GM18951 (cell line): Measurements from ENCODE around the gene TSPAN5.
"Not testable (repeated sequence)": the region's sequence is repeated elsewhere in the genome, so short reads cannot be mapped to it uniquely, and the experiment has no call there.

ENCODE experiments used
- POLR2A ChIP-seq: IDR thresholded peaks from 4 replicates; pipeline ENCODE4 v1.6.1; 2011; ENCODE audit warnings: mild to moderate bottlenecking; ENCODE audit not compliant: insufficient read length, insufficient read depth; ENCODE audit errors: extremely low read depth
- in situ Hi-C: fragments of 300-500 bp; cut with MboI; formaldehyde crosslinking; loops from one replicate; pipeline ENCODE4 v1.12.0; 2022; ENCODE audit warnings: low sequenced_read_pairs, mixed read lengths, inconsistent platforms; ENCODE audit not compliant: unreplicated experiment

TSPAN5 gene

GRCh38 chr4:98469771-98470170 lies 188.6 kb downstream of the TSPAN5 start:
- TF ChIP-seq POLR2A: no peak
- in situ Hi-C loops: no loop called here

- TF ChIP-seq POLR2A: no peak
- in situ Hi-C loops: no loop called here
Measured at GRCh38 chr4:98468709-98469108, 189.7 kb downstream of the TSPAN5 start.

GRCh38 chr4:98467627-98468072 lies 190.8 kb downstream of the TSPAN5 start:
- no peak for TF ChIP-seq POLR2A
- in situ Hi-C loops: no loop called here

DNA sequence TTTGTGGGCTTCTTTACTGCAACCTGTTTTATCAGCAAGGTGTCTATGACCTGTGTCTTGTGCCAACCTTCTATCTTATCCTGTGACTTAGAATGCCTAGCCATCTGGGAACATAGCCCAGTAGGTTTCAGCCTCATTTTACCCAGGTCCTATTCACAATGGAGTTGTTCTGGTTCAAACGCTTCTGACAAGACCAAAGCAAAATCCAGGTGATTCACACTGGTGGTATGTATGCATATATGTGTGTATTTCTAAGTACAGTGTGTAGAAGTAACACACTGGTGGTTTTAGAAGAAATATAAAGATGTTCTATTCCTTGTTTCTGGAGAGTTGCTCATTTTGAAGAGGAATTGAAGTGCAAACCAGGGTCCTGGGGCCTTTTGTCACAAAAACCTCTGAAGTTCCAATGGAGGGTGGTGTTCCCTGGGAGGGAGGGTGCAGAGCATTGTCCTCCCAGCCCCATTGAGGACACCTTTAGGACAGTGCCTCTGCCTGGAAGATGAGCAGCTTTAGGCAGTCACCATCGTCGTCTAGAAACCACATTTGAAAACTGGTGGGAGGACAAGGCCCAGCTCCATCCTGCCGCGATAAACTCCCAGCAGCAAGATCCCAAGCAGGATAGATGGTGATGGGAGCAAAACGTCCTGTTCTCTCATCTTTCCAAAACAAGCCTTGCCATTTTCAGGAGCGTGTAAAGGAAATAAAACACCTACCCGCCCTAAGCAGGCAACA lies 191.4 kb downstream of the TSPAN5 start:
- no peak for TF ChIP-seq POLR2A
- in situ Hi-C loops: no loop called here

DNA sequence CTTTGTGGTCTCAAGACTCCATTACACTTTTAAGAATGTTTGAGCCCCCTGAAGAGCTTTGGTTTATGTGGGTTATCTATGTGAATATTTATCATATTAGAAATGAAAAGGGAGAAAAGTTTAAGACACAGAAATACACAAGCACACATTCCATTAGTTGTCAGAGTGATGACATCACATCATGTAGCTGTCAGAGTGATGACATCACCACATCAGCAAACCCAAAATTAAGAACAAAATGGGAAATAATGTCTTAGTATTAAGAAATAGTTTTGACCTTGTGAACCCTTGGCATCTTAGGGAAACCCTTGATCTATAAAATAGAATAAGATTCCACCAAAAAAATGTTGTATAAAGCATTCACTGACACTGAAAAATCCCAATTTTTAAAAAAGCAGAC lies 195.9 kb downstream of the TSPAN5 start:
- in situ Hi-C loops: no loop called here
- TF ChIP-seq POLR2A: no peak

GRCh38 chr4:98461121-98461865 lies 197.1 kb downstream of the TSPAN5 start:
- in situ Hi-C loops: not testable (repeated sequence)

DNA sequence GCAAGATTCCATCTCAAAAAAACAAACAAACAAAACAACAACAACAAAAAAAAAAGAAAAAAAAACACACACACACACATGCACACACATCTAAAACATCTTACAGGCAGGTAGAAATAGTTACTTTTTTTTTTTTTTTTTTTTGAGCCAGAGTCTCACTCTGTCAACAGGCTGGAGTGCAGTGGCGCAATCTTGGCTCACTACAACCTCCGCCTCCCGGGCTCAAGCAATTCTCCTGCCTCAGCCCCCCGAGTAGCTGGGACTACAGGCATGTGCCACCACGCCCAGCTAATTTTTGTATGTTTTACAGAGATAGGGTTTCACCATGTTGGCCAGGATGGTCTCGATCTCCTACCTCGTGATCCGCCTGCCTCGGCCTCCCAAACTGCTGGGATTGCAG lies 201.0 kb downstream of the TSPAN5 start:
- in situ Hi-C loops: not testable (repeated sequence)

DNA sequence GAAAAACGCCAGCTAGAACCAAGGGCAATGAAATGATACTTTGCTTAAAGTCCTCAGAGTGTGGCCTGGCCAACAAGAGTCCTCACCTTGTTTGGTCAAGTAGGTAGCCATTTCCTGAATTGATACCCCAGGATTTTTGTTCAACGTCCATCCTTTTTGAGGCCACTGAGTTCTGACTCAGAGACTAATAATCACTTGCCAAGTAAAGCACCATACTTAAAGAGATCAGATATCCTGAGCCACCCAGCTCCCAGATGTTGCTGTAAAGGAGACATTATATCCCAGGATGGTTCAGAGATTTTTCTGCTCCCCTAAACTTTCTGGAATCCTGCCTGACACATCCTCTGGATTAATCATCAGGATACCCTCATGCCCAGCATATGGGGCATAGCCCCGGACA lies 206.3 kb downstream of the TSPAN5 start:
- TF ChIP-seq POLR2A: no peak

GRCh38 chr4:98448908-98449307 lies 209.5 kb downstream of the TSPAN5 start:
- TF ChIP-seq POLR2A: no peak
- in situ Hi-C loops: no loop called here

More for the DNA sequence above, 206.3 kb downstream of the TSPAN5 start:
- in situ Hi-C loops: no loop called here

- in situ Hi-C loops: no loop called here
- TF ChIP-seq POLR2A: no peak
Measured at GRCh38 chr4:98447648-98448047, 210.8 kb downstream of the TSPAN5 start.

DNA sequence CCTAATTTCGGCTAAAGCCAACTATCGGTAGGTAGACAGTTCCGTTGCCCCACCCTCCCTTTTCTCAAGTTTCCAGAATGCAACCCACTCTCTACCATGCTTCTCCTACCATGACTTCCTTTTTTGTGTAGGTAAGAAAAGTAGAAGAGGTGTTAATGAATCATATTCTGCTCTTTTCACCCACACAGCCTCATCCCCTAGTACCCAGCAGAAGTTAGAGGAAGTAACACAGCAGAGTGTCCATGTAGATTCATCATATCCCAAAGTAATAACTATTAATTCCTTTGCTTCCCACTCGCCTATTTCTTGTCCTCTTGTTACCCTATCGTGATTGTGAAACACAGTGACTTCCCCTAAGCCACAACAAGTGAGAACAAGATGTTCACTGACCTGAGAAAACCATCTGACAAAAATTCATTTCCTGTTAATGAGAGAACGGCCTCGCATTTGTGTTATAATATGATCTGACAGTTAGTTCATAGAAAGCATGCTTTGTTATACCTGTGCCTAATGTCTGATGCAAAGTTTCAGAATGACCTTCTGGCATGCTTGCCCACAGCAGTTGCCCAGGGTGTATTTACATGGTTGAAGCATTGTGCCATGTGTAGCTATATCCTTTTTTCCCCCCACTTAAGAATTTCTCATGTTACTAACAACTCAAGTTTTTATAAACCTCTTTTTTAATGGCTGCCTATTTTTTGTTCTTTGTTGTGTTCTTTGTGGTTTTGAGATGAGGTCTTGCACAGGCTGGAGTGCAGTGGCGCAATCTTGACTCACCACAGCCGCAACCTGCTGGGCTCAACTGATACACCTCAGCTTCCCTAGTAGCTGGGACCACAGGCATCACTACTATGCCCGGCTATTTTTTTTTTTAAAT lies 211.7 kb downstream of the TSPAN5 start:
- in situ Hi-C loops: no loop called here
- no peak for TF ChIP-seq POLR2A

DNA sequence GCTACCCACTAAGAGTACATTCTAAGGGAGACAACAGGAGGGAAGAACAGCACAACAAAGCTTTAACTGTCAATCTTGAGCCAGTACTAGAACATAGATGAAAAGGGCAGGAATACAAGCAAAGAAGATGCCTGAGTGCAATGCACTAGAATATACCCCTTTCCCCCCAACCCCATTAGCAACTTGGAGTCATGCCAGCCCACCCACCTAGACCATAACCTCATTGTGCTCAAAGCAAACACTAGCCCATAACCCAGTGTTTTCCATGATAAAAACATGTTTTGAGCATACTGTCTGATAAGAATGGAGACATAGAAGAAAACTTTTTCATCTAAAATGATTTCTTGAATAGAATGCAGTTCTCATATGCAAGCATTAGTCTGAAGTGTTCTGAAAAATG lies 214.0 kb downstream of the TSPAN5 start:
- in situ Hi-C loops: no loop called here
- no peak for TF ChIP-seq POLR2A

DNA sequence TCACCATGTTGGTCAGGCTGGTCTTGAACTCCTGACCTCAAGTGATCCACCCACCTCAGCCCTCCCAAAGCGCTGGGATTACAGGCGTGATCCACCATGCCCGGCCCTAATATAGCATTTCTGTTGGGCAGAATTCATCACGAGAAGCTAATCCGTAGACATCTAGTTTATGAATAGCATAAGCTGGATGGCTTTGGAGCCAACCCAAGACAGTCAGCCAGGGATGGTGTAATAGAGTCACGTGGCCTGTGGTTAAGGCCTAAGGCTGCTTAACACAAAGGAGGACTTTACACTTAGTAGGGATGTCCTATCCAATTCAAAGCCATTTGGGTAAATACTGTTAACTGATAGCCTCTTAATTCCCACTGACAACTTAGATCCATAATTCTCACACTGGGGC lies 223.6 kb downstream of the TSPAN5 start:
- in situ Hi-C loops: no loop called here
- TF ChIP-seq POLR2A: no peak
